Prostate gland (tissue), 2 donors: ENCODE measurements around the gene PALS1.

Experiments
- CTCF ChIP-seq, 4 experiments: fragments of 200-600 bp in 2 of 4; fragments of 450-650 bp in 2 of 4; sonication (generic) in 2 of 4; IDR thresholded peaks; 1 replicate in 3 of 4; 2 replicates in 1 of 4; pipeline ENCODE4 v1.5.1; 2016 to 2019; ENCODE audit warnings: antibody characterized with exemption in 4 of 4, mild to moderate bottlenecking in 2 of 4, moderate library complexity in 2 of 4
- POLR2A ChIP-seq: fragments of 450-650 bp; IDR thresholded peaks from one replicate; pipeline ENCODE4 v1.6.1; 2016; ENCODE audit warnings: antibody characterized with exemption, mild to moderate bottlenecking
- POLR2AphosphoS5 ChIP-seq: sonication (generic); formaldehyde crosslinking; IDR thresholded peaks from one replicate; pipeline ENCODE4 v1.6.1; 2017; ENCODE audit warnings: antibody characterized with exemption

GRCh38 chr14:67195279-67195678 lies 46.0 kb upstream of the PALS1 start:
- TF ChIP-seq CTCF (IDR thresholded peaks at IDR 0.05) (no peak), POLR2A (no peak), POLR2AphosphoS5 (no peak)
